Epithelial cell of esophagus (primary cell): ENCODE results near the gene LCE5A.

ENCODE experiments used
- DNase-seq: peaks from one replicate; pipeline ENCODE4 v3.0.0; 2010; ENCODE audit warnings: low read depth
- H3K4me3 ChIP-seq: 2 replicates; pipeline ENCODE4 v1.5.1; 2011; ENCODE audit warnings: mild to moderate bottlenecking, low read length, control low read depth
- TF ChIP-seq, protein P1 (sequence below): IDR thresholded peaks from 2 replicates; pipeline ENCODE4 v1.5.1; 2011; ENCODE audit warnings: low read depth, mild to moderate bottlenecking, low read length, control low read depth, inconsistent platforms; ENCODE audit not compliant: insufficient read depth; ENCODE audit errors: missing control alignments

LCE5A gene

DNA sequence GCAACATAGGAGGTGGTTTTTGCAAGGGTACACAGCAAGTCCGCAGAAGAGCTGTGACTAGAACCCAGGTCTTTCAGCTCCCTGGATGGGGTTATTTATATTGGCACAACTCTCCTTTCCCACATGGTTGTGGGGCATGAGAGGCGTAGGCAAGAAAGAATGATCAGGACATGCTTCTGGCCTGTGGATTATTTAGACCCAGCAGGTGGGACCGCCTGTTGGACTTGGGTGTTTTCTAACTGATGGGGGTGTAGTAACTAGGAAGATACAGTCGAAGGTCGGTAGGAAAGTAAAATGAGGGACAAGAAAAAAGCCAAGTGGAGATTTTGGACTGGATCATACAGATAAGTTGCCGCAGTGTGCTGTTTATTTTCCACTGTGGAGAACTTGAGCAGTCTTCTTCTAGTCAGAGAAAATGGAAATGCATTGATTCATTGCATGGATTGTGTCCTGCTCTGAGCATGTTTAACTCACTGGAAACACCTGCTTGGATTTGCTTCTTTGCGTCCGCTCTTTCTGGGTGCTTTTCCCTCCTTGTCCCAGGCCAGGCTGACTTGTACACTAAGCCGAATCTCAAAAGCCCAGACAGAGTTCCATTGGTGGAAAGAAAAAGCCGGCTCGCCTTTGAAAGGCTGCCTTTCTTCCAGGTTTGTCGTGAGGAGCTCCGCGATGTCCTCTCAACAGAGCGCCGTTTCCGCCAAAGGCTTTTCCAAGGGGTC, 4.3 kb downstream of the LCE5A start:
- DNase-seq: no peak
- peak overlapping the region; percentile 43 for H3K4me3 ChIP-seq
- TF ChIP-seq, protein P1, sequence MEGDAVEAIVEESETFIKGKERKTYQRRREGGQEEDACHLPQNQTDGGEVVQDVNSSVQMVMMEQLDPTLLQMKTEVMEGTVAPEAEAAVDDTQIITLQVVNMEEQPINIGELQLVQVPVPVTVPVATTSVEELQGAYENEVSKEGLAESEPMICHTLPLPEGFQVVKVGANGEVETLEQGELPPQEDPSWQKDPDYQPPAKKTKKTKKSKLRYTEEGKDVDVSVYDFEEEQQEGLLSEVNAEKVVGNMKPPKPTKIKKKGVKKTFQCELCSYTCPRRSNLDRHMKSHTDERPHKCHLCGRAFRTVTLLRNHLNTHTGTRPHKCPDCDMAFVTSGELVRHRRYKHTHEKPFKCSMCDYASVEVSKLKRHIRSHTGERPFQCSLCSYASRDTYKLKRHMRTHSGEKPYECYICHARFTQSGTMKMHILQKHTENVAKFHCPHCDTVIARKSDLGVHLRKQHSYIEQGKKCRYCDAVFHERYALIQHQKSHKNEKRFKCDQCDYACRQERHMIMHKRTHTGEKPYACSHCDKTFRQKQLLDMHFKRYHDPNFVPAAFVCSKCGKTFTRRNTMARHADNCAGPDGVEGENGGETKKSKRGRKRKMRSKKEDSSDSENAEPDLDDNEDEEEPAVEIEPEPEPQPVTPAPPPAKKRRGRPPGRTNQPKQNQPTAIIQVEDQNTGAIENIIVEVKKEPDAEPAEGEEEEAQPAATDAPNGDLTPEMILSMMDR: no peak

DNA sequence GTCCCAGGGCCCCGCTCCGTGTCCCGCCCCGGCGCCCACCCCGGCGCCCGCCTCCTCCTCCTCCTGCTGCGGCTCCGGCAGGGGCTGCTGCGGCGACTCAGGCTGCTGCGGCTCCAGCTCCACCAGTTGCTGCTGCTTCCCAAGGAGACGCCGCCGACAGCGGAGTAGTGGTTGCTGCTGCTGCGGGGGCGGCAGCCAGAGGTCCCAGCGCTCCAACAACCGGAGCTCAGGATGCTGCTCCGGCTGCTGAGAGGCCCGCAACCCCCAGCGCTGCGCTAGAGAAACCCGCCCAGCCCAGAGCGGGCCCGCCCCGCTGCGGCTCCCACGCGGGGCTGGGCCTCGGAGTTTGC, 4.8 kb downstream of the LCE5A start:
- peak overlapping the region; percentile 43 for H3K4me3 ChIP-seq
- TF ChIP-seq, protein P1: no peak
- DNase-seq: peak; percentile 50

DNA sequence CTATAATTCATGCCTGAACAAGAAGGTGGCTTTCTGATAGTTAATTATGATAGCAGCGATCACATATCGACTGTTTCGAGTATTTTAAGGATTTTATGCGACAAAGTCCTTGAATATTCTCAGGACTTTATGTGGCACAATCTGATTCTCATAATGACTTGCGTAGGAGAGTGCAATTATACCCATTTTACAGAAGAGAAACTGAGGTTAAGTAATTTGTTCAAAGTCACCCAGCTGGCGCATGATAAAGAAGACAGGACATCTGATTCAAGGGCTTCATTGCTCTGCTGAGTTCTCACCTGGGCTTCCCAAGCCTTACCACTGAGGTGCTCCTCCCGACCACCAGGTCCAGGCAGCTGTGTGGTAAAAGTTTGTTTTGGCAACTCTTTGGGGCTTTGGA, 5.5 kb downstream of the LCE5A start:
- H3K4me3 ChIP-seq: no peak overlapping the region
- TF ChIP-seq, protein P1: no peak
- DNase-seq: no peak

DNA sequence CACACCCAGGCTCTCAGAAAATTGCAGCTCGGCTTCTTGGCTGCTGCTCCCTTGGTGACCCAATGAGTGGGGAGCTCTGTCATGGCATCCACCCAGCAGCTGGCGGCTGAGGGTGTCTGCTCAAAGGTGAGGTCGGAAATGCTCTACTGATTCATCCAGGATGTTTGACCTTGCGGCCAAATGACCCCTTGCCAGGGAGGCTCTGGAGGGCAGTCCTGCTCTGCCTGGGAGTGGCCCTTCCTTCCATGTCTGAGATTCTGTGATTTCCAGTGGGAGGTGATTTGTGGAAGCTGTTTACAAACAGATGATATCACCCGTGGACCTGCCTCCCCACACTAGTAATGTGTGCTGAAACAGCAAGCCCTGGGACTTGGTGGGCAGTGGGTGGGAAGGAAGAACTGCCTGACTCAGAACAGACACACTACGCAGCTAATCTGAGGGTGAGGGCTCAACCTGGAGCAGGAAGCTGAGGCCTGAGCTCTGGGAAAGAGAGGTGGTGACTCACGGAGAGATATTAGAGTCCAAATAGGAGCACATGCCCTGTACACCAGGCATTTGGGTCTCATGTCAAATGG, 6.7 kb downstream of the LCE5A start:
- TF ChIP-seq, protein P1: no peak
- peak; percentile 91 for DNase-seq
- H3K4me3 ChIP-seq: no peak overlapping the region

DNA sequence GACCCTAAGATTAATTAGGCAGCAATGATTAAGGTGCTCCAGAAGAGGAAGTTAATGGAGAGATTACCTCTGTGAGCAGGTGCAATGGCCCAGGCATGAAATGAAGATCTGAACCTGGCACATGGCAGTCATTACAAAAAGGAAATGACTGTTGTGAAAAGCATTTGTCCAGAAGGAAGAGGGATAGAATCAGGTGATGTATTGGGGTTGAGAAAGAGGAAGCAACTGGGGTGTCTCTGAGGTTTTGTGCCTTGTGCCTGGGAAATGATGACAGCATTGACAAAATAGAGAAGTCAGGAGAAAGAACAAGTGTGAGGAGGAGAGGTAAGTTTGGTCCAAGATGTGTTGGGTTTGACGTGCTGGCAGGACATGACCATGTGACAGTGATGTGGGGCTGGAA, 9.2 kb downstream of the LCE5A start:
- peak; percentile 47 for DNase-seq
- no peak overlapping the region for H3K4me3 ChIP-seq
- TF ChIP-seq, protein P1: no peak

DNA sequence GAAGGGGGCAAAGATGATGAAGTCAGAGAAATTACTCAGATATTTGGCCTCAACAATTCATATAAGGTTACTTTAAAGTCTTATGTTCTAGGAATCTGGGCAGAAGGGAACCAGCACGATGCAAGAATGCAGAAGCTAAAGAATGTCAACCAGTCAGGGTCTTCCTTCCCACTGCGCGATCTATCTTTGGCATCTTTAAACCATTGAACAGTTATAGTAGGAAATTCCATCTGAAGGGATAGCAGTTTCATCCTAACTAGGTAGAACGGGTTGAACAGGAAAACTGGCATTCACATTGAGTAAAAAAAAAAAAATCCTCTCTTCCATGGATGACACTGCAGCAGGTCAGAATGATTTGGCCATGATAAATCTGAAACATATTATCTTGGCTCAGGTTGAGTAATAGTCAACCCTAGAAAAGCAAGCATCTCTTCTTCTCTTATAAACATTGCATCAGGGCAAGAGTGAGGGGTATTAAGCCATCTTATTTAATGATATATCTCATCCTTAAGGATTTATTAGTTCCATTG, 10.0 kb downstream of the LCE5A start:
- no peak overlapping the region for H3K4me3 ChIP-seq
- peak; percentile 88 for DNase-seq
- TF ChIP-seq, protein P1: no peak
